GF-D8 (cell line): ENCODE results near the gene ZNHIT1.
"Not testable (repeated sequence)": the region's sequence is repeated elsewhere in the genome, so short reads cannot be mapped to it uniquely, and the experiment has no call there.

Source experiments
- DNase-seq: peaks from one replicate; lab custom pipeline; 2025; lab: John Stamatoyannopoulos, UW

ZNHIT1 gene

GRCh38 chr7:101241443-101242349 is 23.7 kb downstream of the ZNHIT1 start:
- DNase-seq = no peak

DNA sequence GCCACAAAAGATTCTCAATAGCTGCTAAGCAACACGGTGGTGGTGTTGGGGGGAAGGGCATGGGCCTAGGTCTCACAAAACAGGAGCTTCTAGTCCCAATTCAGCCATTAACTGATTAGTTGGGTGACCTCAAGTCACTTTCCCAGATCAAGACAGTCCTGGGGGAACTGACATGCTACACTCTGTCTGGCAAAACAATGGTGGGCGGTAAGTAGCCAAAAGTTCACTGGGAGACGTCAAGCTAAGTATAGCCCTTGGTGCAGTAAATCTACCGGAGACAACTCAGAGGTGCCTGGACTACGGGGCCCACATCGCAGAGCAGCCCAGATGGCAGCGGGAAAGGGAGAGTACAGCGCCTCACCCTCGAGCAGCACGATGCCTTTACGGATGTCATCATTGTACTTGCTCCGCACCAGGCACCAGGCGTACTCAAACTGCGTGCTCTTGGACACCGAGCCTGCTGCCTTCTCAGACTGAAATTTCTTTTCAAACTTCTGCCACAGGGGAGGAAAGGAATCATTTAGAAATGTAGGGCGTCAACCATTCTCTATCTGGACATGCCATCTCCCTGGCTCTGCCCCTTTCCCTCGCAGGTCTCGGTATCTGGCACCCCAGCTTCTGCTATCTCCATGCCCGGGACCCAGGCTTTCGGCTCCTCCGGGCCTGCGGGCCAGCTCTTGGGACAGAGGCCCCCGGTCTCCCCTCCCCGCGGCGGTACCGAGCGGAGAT is 25.8 kb downstream of the ZNHIT1 start:
- DNase-seq = peak; percentile 42

DNA sequence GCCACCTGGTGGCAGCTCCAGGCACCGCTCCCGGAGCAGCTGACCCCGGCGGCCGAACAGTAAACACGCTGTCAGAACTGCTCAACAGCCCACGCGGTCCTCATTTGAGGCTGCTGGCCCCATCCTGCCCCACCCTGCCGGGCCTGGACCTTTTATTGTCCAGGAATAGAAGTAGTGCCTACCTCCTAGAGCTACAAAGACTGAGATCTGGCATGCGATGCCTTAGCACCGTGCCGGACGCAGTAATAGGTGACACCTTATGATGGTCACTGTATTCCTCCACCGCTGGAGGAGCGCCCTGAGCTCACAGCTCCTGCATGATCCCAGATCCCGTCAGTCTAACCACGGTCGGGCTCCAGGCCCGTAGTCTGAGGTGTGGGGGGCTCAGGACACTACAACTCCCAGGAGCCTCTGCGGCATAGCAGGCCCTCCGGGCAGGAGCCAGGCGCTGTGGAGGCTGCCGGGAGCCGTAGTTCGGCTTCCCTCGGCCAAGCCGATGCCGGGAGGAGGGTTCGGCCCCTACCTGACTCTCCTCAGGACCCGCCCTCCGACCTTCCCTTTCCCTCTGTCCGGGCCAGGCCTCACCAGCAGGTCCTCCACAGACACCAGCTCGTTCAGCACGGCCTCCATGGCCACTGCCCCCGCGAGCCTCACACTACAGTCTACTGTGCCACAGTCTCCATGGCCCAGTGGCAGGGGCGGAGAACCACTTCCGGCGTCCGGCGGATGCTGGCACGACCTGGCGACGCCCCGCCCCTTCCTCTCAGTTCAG is 26.6 kb downstream of the ZNHIT1 start, which contains the start of gene FIS1:
TSS of gene FIS1 (minus strand) at position 707 of the 772 bp plus-strand sequence. CDS start at position 630, 77 bp downstream.
- peak; percentile 65 for DNase-seq

GRCh38 chr7:101245147-101245668 is 27.2 kb downstream of the ZNHIT1 start:
- DNase-seq = no peak

GRCh38 chr7:101248276-101248675 is 30.3 kb downstream of the ZNHIT1 start:
- no peak for DNase-seq

GRCh38 chr7:101250324-101250723 is 32.4 kb downstream of the ZNHIT1 start:
- no peak for DNase-seq

- peak; percentile 92 for DNase-seq
Measured at GRCh38 chr7:101251871-101252659, 34.1 kb downstream of the ZNHIT1 start.

DNA sequence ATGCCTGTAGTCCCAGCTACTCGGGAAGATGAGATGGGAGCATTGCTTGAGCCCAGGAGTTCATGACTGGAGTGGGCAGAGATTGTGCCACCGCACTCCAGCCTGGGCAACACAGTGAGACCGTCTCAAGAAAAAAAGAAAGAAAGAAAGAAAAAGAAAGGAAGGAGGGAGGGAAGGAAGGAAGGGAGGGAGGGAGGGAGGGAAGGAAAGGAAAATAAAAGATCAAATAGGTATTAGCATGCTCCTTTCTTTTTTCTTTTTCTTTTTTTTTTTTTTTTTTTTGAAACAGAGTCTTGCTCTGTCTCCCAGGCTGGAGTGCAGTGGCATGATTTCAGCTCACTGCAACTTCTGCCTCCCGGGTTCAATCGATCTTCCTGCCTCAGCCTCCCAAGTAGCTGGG is 35.2 kb downstream of the ZNHIT1 start:
- not testable (repeated sequence) for DNase-seq

DNA sequence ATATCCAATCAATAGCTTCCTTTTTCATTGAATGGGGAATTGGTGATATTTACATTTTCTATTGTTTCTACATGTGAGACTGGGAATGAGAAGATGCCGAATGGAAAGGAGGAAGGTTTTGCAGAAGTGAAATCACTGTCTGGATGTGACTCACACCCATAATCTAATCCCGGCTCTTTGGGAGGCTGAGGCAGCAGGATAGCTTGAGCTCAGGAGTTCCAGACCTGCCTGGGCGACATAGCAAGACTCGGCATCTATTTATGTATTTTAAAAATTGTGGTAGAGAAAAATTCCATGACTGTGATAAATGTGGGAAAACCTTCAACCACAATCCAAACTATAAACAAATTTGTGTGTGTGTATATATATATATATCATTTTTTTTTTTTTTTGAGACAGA is 37.8 kb downstream of the ZNHIT1 start:
- no peak for DNase-seq

DNA sequence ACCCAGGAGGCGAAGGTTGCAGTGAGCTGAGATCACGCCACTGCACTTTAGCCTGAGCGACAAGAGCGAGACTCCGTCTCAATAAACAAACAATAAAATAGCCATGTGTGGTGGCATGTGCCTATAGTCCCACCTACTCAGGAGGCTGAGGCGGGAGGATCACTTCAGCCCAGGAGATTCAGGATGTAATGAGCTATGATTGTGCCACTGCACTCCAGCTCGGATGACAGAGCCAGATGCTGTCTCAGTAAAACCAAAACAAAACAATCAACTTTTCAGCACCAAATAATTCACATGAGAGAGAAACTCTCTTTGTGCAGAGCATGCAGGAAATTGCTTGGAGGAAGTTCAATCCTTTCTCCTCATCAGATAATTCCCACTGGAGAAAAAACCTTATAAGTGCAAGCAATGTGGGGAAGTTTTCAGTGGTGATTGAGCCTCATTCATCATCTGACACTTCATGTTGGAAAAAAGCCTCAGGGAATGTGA is 40.3 kb downstream of the ZNHIT1 start:
- no peak for DNase-seq

DNA sequence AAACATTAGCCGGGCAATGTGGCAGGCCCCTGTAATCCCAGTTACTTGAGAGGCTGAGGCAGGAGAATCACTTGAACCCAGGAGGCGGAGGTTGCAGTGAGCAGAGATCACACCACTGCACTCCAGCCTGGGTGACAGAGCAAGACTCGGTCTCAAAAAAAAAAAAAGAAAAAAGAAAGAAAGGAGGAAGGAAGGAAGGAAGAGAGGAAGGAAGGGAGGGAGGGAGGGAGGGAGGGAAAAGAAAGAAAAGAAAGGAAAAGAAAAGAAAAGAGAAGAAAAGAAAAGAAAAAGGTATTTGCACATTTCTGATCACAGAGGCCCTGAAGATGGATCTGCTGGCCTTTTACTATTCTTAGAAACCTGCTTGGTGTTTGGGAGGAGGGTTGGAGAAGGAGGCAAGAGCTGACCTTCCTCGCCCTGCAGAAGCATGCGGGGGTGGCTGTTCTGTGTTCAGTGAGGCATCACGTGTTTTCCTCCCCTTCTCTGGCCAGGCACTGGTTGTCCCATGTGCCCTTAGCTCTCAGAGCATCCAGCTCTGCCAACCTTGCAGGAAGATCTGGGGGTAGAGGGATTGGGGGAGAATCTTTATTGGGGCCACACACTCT is 46.2 kb downstream of the ZNHIT1 start:
- DNase-seq = not testable (repeated sequence)

DNA sequence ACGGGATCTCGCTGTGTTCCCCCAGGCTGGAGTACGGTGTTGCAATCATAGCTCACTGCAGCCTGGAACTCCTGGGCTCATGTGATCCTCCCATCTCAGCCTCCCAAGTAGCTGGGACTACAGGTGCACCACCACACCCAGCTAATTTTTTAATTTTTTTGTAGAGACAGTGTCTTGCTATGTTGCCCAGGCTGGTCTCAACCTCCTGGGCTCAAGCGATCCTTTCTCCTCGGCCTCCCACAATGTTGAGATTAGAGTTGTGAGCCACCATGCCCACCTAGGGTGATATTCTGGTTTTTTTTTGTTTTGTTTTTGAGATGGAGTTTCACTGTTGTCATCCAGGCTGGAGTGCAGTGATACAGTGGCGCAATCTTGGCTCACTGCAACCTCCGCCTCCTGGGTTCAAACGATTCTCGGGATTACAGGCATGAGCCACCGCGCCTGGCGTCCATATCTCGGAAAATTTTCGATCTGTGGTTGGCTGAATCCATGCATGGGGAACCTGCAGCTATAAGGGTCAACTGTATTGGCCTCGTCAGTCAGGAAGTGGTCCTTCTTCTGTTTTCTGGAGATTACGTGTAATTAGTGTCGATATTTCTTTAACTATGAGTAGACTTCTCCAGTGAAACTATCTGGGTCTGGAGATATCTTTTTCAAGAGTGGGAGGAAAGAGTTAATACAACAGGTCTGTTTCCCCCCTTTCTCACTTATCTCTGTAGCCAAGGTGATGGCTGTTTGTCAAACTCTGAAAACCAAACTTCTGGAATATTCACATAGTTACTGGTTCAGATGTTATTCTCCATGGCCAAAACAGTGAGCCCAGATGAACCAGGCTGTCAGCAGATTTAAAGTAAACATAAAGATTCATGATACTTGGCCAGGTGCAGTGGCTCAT is 47.9 kb downstream of the ZNHIT1 start:
- no peak for DNase-seq

GRCh38 chr7:101269664-101270063 is 51.7 kb downstream of the ZNHIT1 start:
- DNase-seq = no peak

DNA sequence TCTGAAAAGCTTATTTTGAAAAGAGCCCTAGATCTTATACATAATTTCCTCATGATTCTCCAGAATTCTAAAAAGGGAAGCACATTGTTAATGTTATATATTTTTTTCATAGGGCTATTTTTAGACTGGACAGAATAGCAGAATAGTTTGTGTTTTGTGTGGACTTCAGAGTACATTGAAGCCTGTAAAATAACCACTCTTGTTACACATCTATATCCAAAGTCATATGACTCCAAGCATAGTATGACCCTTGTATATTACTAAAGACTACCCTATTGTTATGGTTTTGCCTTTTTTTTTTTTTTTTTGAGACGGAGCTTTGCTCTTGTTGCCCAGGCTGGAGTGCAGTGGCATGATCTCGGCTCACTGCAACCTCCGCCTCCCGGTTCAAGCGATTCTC is 53.1 kb downstream of the ZNHIT1 start:
- DNase-seq = no peak

DNA sequence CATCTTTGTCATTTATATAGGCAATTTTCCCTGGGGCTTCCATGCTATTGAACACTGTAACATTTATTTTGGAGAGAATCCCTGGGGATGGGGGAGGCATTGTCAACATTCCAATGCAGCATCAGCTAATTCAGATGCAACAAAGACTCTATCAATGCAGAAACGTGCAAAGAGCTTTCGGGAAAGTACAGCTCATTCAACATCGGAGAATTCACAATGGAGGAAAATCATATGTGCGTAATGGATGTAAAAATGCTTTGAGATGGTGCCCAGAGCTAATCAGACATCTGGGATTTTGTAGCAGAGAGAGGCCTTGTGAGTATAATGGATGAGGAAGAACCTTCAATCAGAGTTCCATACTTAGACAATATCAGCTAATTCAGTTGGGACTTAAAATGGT is 55.2 kb downstream of the ZNHIT1 start:
- DNase-seq = no peak
